Measurements from ENCODE around the gene TRIM46. TPM values are rescaled to one million over a fixed set of nuclear protein-coding genes. Genes with fewer than 3 reads are reported as not detected.
"Not testable (repeated sequence)": the region's sequence is repeated elsewhere in the genome, so short reads cannot be mapped to it uniquely, and the experiment has no call there.

The TRIM46 gene
- polyA plus RNA-seq, 1 donor (not counting 4 experiments of a cell fraction or from before 2014, with no cell fraction given): 1.7 TPM

DNA sequence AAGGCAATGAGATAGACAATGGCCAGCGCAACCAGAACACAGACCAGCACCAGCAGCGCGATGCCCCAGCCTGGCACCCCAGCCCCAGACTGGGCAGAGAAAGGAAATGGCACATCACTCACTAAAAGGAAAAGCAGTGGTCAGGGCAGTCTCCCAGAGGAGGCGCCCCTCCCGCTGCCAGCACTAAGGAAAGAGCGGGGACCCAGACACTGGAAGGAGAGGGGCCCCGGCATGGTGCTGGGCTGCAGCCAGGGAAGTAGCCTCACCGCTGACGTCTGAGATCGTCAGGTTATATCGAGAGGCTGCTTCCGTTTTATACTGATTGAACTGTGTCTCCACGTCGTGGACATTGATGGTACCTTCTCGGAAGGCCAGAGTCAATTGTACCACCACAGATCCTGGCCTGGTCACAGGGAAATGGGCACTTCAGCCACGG is 13.8 kb downstream of the TRIM46 start:
- H3K79me2 ChIP-seq (ENCODE audit: control insufficient read depth, insufficient read depth, low read length): no peaks in the 10 kb centered on the region
- no peaks in the 10 kb centered on the region for H3K9me3 ChIP-seq (ENCODE audit: control insufficient read depth, low read depth, low read length)
- dilution Hi-C loops (cut with MboI; ENCODE audit: extremely low pct_ligation_motif_present, low sequenced_read_pairs): no loop called here
- no peak overlapping the region for H3K9ac ChIP-seq (ENCODE audit: control insufficient read depth, extremely low read depth, insufficient read depth, low read length)
- TF ChIP-seq, protein P1, sequence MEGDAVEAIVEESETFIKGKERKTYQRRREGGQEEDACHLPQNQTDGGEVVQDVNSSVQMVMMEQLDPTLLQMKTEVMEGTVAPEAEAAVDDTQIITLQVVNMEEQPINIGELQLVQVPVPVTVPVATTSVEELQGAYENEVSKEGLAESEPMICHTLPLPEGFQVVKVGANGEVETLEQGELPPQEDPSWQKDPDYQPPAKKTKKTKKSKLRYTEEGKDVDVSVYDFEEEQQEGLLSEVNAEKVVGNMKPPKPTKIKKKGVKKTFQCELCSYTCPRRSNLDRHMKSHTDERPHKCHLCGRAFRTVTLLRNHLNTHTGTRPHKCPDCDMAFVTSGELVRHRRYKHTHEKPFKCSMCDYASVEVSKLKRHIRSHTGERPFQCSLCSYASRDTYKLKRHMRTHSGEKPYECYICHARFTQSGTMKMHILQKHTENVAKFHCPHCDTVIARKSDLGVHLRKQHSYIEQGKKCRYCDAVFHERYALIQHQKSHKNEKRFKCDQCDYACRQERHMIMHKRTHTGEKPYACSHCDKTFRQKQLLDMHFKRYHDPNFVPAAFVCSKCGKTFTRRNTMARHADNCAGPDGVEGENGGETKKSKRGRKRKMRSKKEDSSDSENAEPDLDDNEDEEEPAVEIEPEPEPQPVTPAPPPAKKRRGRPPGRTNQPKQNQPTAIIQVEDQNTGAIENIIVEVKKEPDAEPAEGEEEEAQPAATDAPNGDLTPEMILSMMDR (optimal IDR thresholded peaks at IDR 0.05 in 1 of 3, IDR thresholded peaks at IDR 0.05 in 1 of 3, conservative IDR thresholded peaks at IDR 0.05 in 1 of 3; ENCODE audit: extremely low read depth in 1 of 3, insufficient read depth in 2 of 3, low read length in 3 of 3): no peak
- no peak for TF ChIP-seq EZH2 (IDR thresholded peaks at IDR 0.05; ENCODE audit: low read length)
- no peak overlapping the region for H3K4me2 ChIP-seq (ENCODE audit: control insufficient read depth, extremely low read depth, insufficient read depth, low read depth, low read length)
- DNase-seq (ENCODE audit: low read depth, low spot score): no peak
- H4K20me1 ChIP-seq (ENCODE audit: control insufficient read depth, extremely low read depth, insufficient read depth, low read length): no peaks in the 10 kb centered on the region
- H3K4me3 ChIP-seq (ENCODE audit: control insufficient read depth in 2 of 3, extremely low read depth in 1 of 3, insufficient read depth in 2 of 3, low read depth in 1 of 3, low read length in 3 of 3): no peak overlapping the region
- no peak for FAIRE-seq
- no peaks in the 10 kb centered on the region for H3K9me1 ChIP-seq (ENCODE audit: control insufficient read depth, extremely low read depth, insufficient read depth, low read length)
- H3K27ac ChIP-seq (ENCODE audit: control insufficient read depth, insufficient read depth, low read length): no peak overlapping the region
- peaks cover 5% of the 10 kb centered on the region for H3K4me1 ChIP-seq (ENCODE audit: control insufficient read depth, extremely low read depth, insufficient read depth, low read length)
- H3K36me3 ChIP-seq (ENCODE audit: control insufficient read depth in 2 of 2, extremely low read depth in 1 of 2, insufficient read depth in 2 of 2, low read length in 2 of 2): no peaks in the 10 kb centered on the region
- no peak overlapping the region for H2AFZ ChIP-seq (ENCODE audit: control insufficient read depth, low read length)
- H3K27me3 ChIP-seq (ENCODE audit: control insufficient read depth, extremely low read depth, insufficient read depth, low read length): no peaks in the 10 kb centered on the region

DNA sequence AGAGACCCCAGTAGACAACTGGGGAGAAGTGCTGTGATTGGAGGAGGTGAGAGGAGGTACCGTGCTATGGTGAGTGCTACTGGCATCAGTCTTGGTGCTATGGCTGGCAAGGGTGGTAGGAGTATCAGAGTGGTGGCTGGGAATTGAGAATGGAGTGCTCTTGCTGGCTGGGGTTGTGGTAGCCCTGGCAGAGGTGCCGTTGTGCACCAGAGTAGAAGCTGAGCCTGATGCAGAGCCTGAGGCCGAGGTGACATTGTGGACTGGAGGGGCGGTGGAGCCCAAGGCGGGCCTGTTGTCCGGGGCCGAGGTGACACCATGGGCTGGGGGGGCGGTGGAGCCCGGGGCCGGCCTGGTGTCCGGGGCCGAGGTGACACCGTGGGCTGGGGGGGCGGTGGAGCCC is 14.6 kb downstream of the TRIM46 start:
- FAIRE-seq: no peak

DNA sequence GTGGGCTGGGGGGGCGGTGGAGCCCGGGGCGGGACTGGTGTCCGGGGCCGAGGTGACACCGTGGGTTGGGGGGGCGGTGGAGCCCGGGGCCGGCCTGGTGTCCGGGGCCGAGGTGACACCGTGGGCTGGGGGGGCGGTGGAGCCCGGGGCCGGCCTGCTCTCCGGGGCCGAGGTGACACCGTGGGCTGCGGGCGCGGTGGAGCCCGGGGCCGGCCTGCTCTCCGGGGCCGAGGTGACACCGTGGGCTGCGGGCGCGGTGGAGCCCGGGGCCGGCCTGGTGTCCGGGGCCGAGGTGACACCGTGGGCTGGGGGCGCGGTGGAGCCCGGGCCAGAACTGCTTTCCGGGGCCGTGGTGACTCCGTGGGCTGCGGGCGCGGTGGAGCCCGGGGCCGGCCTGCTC is 16.3 kb downstream of the TRIM46 start:
- H3K9me3 ChIP-seq (ENCODE audit: control insufficient read depth, low read depth, low read length); H3K36me3 ChIP-seq (ENCODE audit: control insufficient read depth in 2 of 2, extremely low read depth in 1 of 2, insufficient read depth in 2 of 2, low read length in 2 of 2); dilution Hi-C loops (cut with MboI; ENCODE audit: extremely low pct_ligation_motif_present, low sequenced_read_pairs); FAIRE-seq; H3K4me3 ChIP-seq (ENCODE audit: control insufficient read depth in 2 of 3, extremely low read depth in 1 of 3, insufficient read depth in 2 of 3, low read depth in 1 of 3, low read length in 3 of 3); H3K27ac ChIP-seq (ENCODE audit: control insufficient read depth, insufficient read depth, low read length); DNase-seq (ENCODE audit: low read depth, low spot score); H2AFZ ChIP-seq (ENCODE audit: control insufficient read depth, low read length); H3K79me2 ChIP-seq (ENCODE audit: control insufficient read depth, insufficient read depth, low read length); H3K4me2 ChIP-seq (ENCODE audit: control insufficient read depth, extremely low read depth, insufficient read depth, low read depth, low read length); H4K20me1 ChIP-seq (ENCODE audit: control insufficient read depth, extremely low read depth, insufficient read depth, low read length); H3K9me1 ChIP-seq (ENCODE audit: control insufficient read depth, extremely low read depth, insufficient read depth, low read length); H3K9ac ChIP-seq (ENCODE audit: control insufficient read depth, extremely low read depth, insufficient read depth, low read length); H3K27me3 ChIP-seq (ENCODE audit: control insufficient read depth, extremely low read depth, insufficient read depth, low read length): not testable (repeated sequence)
- H3K4me1 ChIP-seq (ENCODE audit: control insufficient read depth, extremely low read depth, insufficient read depth, low read length): peaks cover 21% of the 10 kb centered on the region

More for the DNA sequence above, 14.6 kb downstream of the TRIM46 start:
- no peak for TF ChIP-seq EZH2 (IDR thresholded peaks at IDR 0.05; ENCODE audit: low read length)
- TF ChIP-seq, protein P1 (optimal IDR thresholded peaks at IDR 0.05 in 1 of 3, IDR thresholded peaks at IDR 0.05 in 1 of 3, conservative IDR thresholded peaks at IDR 0.05 in 1 of 3; ENCODE audit: extremely low read depth in 1 of 3, insufficient read depth in 2 of 3, low read length in 3 of 3): no peak
- Histone ChIP-seq H3K9me3 (ENCODE audit: control insufficient read depth, low read depth, low read length) (no peaks in the 10 kb centered on the region), H3K27ac (ENCODE audit: control insufficient read depth, insufficient read depth, low read length) (no peak overlapping the region), H3K9me1 (ENCODE audit: control insufficient read depth, extremely low read depth, insufficient read depth, low read length) (no peaks in the 10 kb centered on the region), H4K20me1 (ENCODE audit: control insufficient read depth, extremely low read depth, insufficient read depth, low read length) (no peaks in the 10 kb centered on the region), H3K36me3 (ENCODE audit: control insufficient read depth in 2 of 2, extremely low read depth in 1 of 2, insufficient read depth in 2 of 2, low read length in 2 of 2) (no peaks in the 10 kb centered on the region), H3K4me2 (ENCODE audit: control insufficient read depth, extremely low read depth, insufficient read depth, low read depth, low read length) (no peak overlapping the region), H3K4me1 (ENCODE audit: control insufficient read depth, extremely low read depth, insufficient read depth, low read length) (peaks cover 10% of the 10 kb centered on the region), H3K79me2 (ENCODE audit: control insufficient read depth, insufficient read depth, low read length) (no peaks in the 10 kb centered on the region), H3K27me3 (ENCODE audit: control insufficient read depth, extremely low read depth, insufficient read depth, low read length) (no peaks in the 10 kb centered on the region), H3K9ac (ENCODE audit: control insufficient read depth, extremely low read depth, insufficient read depth, low read length) (no peak overlapping the region), H3K4me3 (ENCODE audit: control insufficient read depth in 2 of 3, extremely low read depth in 1 of 3, insufficient read depth in 2 of 3, low read depth in 1 of 3, low read length in 3 of 3) (no peak overlapping the region), H2AFZ (ENCODE audit: control insufficient read depth, low read length) (no peak overlapping the region)
- dilution Hi-C loops (cut with MboI; ENCODE audit: extremely low pct_ligation_motif_present, low sequenced_read_pairs): no loop called here
- DNase-seq (ENCODE audit: low read depth, low spot score): no peak

Measured in keratinocyte (primary cell).